Neural cell (in vitro differentiated cells): ENCODE data around the gene DPP3. TPM values are rescaled to one million over a fixed set of nuclear protein-coding genes. Genes with fewer than 3 reads are reported as not detected.

Source experiments
- H2AFZ ChIP-seq: fragments of 200-600, 300-800 bp; sonication (generic), shearing (Covaris generic); 2 replicates; pipeline ENCODE4 v1.6.0; 2014; ENCODE audit warnings: low read depth, mild to moderate bottlenecking, antibody characterized with exemption, low read length, moderate library complexity
- H3F3A ChIP-seq: fragments of 200-600 bp; shearing (Covaris generic); 2 replicates; pipeline ENCODE4 v1.6.1; 2016; ENCODE audit warnings: mild to moderate bottlenecking, moderate library complexity, mixed read lengths, antibody characterized with exemption, low read length; ENCODE audit not compliant: insufficient read depth, poor library complexity, severe bottlenecking
- H3K27ac ChIP-seq: fragments of 200-600, 300-800 bp; sonication (generic), shearing (Covaris generic); 2 replicates; pipeline ENCODE4 v1.5.1; 2014; ENCODE audit warnings: mild to moderate bottlenecking, low read length, moderate library complexity
- H3K27me3 ChIP-seq: fragments of 300-800, 200-600 bp; sonication (generic), shearing (Covaris generic); 2 replicates; pipeline ENCODE4 v1.6.0; 2014; ENCODE audit warnings: mild to moderate bottlenecking, low read depth, low read length, moderate library complexity; ENCODE audit not compliant: insufficient read depth
- H3K36me3 ChIP-seq: fragments of 300-800, 200-600 bp; sonication (generic), shearing (Covaris generic); 2 replicates; pipeline ENCODE4 v1.5.1; 2014; ENCODE audit warnings: mild to moderate bottlenecking, antibody characterized with exemption, low read length, moderate library complexity; ENCODE audit not compliant: insufficient read depth
- H3K4me2 ChIP-seq: fragments of 300-800, 200-600 bp; sonication (generic), shearing (Covaris generic); 2 replicates; pipeline ENCODE4 v1.6.0; 2014; ENCODE audit warnings: mild to moderate bottlenecking, low read length
- H3K4me3 ChIP-seq: fragments of 300-800, 200-600 bp; sonication (generic), shearing (Covaris generic); 2 replicates; pipeline ENCODE4 v1.5.1; 2014; ENCODE audit warnings: mild to moderate bottlenecking, low read length, moderate library complexity
- H3K79me2 ChIP-seq: fragments of 200-600 bp; shearing (Covaris generic); replicated peaks from 2 replicates; pipeline ENCODE4 v1.6.0; 2014; ENCODE audit warnings: mild to moderate bottlenecking, low read length, moderate library complexity; ENCODE audit not compliant: insufficient read depth
- H3K9ac ChIP-seq: fragments of 300-800, 200-600 bp; sonication (generic), shearing (Covaris generic); 2 replicates; pipeline ENCODE4 v1.6.1; 2016; ENCODE audit warnings: mild to moderate bottlenecking, low read length, mixed read lengths
- H3K9me2 ChIP-seq: fragments of 200-600 bp; shearing (Covaris generic); 2 replicates; pipeline ENCODE4 v1.6.1; 2016; ENCODE audit warnings: mild to moderate bottlenecking, low read length, mixed read lengths; ENCODE audit not compliant: insufficient read depth
- H3K9me3 ChIP-seq: fragments of 200-600, 300-800 bp; sonication (generic), shearing (Covaris generic); 2 replicates; pipeline ENCODE4 v1.6.1; 2016; ENCODE audit warnings: mild to moderate bottlenecking, mixed run types, low read length, moderate library complexity, mixed read lengths
- H4K20me1 ChIP-seq: fragments of 200-600 bp; shearing (Covaris generic); 2 replicates; pipeline ENCODE4 v1.6.1; 2016; ENCODE audit warnings: mild to moderate bottlenecking, mixed run types; ENCODE audit not compliant: insufficient read depth
- EP300 ChIP-seq: fragments of 450-650 bp; conservative IDR thresholded peaks from 2 replicates; pipeline ENCODE4 v1.6.1; 2014; ENCODE audit warnings: antibody characterized with exemption, mild to moderate bottlenecking, moderate library complexity; ENCODE audit not compliant: poor library complexity, severe bottlenecking
- EZH2 ChIP-seq: fragments of 200-600, 300-800 bp; shearing (Covaris generic), sonication (generic); IDR thresholded peaks from 2 replicates; pipeline ENCODE4 v1.6.1; 2014; ENCODE audit warnings: antibody characterized with exemption, low read length, borderline replicate concordance, mild to moderate bottlenecking; ENCODE audit not compliant: insufficient read depth, poor library complexity, severe bottlenecking
- MXI1 ChIP-seq: fragments of 450-650 bp; conservative IDR thresholded peaks from 2 replicates; pipeline ENCODE4 v1.6.1; 2014; ENCODE audit warnings: antibody characterized with exemption, mild to moderate bottlenecking; ENCODE audit not compliant: poor library complexity, severe bottlenecking
- POLR2AphosphoS5 ChIP-seq: IDR thresholded peaks from 2 replicates; pipeline ENCODE4 v1.6.1; 2012
- RAD21 ChIP-seq: fragments of 450-650 bp; conservative IDR thresholded peaks from 2 replicates; pipeline ENCODE4 v1.6.1; 2014; ENCODE audit warnings: antibody characterized with exemption, mild to moderate bottlenecking, moderate library complexity
- SMC3 ChIP-seq: fragments of 450-650 bp; conservative IDR thresholded peaks from 2 replicates; pipeline ENCODE4 v1.6.1; 2014; ENCODE audit warnings: antibody characterized with exemption, mild to moderate bottlenecking, moderate library complexity; ENCODE audit not compliant: poor library complexity
- TAF1 ChIP-seq: IDR thresholded peaks from 2 replicates; pipeline ENCODE4 v1.6.1; 2012; ENCODE audit warnings: low read depth
- polyA plus RNA-seq: library from polyadenylated mRNA; depleted of rRNA; stranded (reverse); fragments of >200 nt; gene quantifications from 2 replicates; pipeline ENCODE4 v1.2.3, GENCODE V29; 2014
- TF ChIP-seq, protein P1 (sequence below): fragments of 450-650 bp; IDR thresholded peaks from 2 replicates; pipeline ENCODE4 v1.5.1; 2014; ENCODE audit warnings: antibody characterized with exemption, mild to moderate bottlenecking, moderate library complexity; ENCODE audit not compliant: poor library complexity, severe bottlenecking
- TF ChIP-seq, protein P2 (sequence below): IDR thresholded peaks from 2 replicates; pipeline ENCODE4 v1.6.1; 2012; ENCODE audit warnings: borderline replicate concordance

Gene DPP3
- polyA plus RNA-seq, 1 donor from 2014 or later = 71.7 TPM

DNA sequence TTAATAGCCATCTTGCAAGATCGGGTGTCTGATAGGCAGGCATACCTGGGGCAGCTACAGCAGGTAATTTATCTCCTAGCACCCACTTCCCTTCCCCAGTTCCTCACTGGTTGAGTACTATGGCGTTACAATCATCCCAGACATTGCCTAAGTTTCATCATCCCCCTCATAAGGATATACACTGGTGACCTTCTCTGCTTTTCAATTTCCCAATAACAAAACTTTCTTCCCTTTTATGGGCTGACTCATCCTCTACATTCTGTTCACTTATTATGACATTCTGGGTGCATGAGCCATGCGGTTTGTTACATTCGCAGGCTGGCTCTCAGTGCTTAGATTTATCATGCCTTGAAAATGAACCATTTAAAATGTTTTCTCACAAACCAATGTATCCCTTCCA is 36.6 kb upstream of the DPP3 start:
- Histone ChIP-seq H3K4me2 (no peak overlapping the region), H3F3A (no peaks in the 10 kb centered on the region)

DNA sequence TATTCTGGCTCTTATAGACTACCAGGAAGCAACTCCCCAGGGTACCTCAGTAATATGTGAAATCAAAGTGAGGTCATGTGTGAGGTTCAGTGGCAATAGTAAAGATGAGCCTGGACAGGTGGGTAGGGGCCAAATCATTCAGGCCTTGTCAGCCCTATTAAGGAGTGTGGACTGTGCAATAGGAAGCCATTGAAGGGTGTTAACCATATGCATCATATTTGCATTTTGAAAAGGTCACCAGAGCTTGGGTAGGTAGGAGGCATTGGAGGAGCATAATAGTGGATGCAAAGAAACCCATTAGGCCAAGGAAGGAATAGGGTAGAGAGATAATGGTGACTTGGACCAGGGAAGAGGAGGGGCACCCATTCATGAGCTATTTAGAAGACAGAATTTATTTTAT is 33.2 kb upstream of the DPP3 start:
- Histone ChIP-seq H3K4me2 (no peak overlapping the region), H3F3A (no peaks in the 10 kb centered on the region)
- TF ChIP-seq POLR2AphosphoS5 (no peak), TAF1 (no peak), SMC3 (no peak), EP300 (no peak), RAD21 (no peak), EZH2 (no peak), MXI1 (no peak)
- TF ChIP-seq, protein P1, sequence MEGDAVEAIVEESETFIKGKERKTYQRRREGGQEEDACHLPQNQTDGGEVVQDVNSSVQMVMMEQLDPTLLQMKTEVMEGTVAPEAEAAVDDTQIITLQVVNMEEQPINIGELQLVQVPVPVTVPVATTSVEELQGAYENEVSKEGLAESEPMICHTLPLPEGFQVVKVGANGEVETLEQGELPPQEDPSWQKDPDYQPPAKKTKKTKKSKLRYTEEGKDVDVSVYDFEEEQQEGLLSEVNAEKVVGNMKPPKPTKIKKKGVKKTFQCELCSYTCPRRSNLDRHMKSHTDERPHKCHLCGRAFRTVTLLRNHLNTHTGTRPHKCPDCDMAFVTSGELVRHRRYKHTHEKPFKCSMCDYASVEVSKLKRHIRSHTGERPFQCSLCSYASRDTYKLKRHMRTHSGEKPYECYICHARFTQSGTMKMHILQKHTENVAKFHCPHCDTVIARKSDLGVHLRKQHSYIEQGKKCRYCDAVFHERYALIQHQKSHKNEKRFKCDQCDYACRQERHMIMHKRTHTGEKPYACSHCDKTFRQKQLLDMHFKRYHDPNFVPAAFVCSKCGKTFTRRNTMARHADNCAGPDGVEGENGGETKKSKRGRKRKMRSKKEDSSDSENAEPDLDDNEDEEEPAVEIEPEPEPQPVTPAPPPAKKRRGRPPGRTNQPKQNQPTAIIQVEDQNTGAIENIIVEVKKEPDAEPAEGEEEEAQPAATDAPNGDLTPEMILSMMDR = no peak
- TF ChIP-seq, protein P2, sequence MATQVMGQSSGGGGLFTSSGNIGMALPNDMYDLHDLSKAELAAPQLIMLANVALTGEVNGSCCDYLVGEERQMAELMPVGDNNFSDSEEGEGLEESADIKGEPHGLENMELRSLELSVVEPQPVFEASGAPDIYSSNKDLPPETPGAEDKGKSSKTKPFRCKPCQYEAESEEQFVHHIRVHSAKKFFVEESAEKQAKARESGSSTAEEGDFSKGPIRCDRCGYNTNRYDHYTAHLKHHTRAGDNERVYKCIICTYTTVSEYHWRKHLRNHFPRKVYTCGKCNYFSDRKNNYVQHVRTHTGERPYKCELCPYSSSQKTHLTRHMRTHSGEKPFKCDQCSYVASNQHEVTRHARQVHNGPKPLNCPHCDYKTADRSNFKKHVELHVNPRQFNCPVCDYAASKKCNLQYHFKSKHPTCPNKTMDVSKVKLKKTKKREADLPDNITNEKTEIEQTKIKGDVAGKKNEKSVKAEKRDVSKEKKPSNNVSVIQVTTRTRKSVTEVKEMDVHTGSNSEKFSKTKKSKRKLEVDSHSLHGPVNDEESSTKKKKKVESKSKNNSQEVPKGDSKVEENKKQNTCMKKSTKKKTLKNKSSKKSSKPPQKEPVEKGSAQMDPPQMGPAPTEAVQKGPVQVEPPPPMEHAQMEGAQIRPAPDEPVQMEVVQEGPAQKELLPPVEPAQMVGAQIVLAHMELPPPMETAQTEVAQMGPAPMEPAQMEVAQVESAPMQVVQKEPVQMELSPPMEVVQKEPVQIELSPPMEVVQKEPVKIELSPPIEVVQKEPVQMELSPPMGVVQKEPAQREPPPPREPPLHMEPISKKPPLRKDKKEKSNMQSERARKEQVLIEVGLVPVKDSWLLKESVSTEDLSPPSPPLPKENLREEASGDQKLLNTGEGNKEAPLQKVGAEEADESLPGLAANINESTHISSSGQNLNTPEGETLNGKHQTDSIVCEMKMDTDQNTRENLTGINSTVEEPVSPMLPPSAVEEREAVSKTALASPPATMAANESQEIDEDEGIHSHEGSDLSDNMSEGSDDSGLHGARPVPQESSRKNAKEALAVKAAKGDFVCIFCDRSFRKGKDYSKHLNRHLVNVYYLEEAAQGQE = no peak

More for the DNA sequence above, 36.6 kb upstream of the DPP3 start:
- Histone ChIP-seq H2AFZ (no peak overlapping the region), H3K79me2 (no peaks in the 10 kb centered on the region), H3K27me3 (no peaks in the 10 kb centered on the region), H3K27ac (no peak overlapping the region), H4K20me1 (no peaks in the 10 kb centered on the region), H3K4me3 (no peak overlapping the region), H3K36me3 (no peaks in the 10 kb centered on the region), H3K9ac (no peak overlapping the region), H3K9me2 (no peaks in the 10 kb centered on the region), H3K9me3 (no peaks in the 10 kb centered on the region)
- TF ChIP-seq MXI1 = no peak
- TF ChIP-seq, protein P1 = no peak
- TF ChIP-seq, protein P2 = no peak
- TF ChIP-seq EP300 = no peak
- no peak for TF ChIP-seq RAD21
- TF ChIP-seq EZH2 = no peak
- TF ChIP-seq POLR2AphosphoS5 = no peak
- TF ChIP-seq TAF1 = no peak

More for the DNA sequence above, 33.2 kb upstream of the DPP3 start:
- H4K20me1 ChIP-seq = no peaks in the 10 kb centered on the region
- no peaks in the 10 kb centered on the region for H3K36me3 ChIP-seq
- H2AFZ ChIP-seq = no peak overlapping the region
- H3K9me3 ChIP-seq = no peaks in the 10 kb centered on the region
- no peak overlapping the region for H3K9ac ChIP-seq
- H3K4me3 ChIP-seq = no peak overlapping the region
- H3K79me2 ChIP-seq = no peaks in the 10 kb centered on the region
- no peaks in the 10 kb centered on the region for H3K9me2 ChIP-seq
- no peaks in the 10 kb centered on the region for H3K27me3 ChIP-seq
- H3K27ac ChIP-seq = no peak overlapping the region
